HG03108 (cell line): Measurements from ENCODE around the gene CALCOCO1.
"Not testable (repeated sequence)": the region's sequence is repeated elsewhere in the genome, so short reads cannot be mapped to it uniquely, and the experiment has no call there.

ENCODE experiments used
- ATAC-seq: cut with Tn5 transposase; IDR thresholded peaks from one replicate; pipeline ENCODE4 v1.9.1; 2021; ENCODE audit warnings: moderate library complexity; ENCODE audit not compliant: unreplicated experiment

CALCOCO1 gene

DNA sequence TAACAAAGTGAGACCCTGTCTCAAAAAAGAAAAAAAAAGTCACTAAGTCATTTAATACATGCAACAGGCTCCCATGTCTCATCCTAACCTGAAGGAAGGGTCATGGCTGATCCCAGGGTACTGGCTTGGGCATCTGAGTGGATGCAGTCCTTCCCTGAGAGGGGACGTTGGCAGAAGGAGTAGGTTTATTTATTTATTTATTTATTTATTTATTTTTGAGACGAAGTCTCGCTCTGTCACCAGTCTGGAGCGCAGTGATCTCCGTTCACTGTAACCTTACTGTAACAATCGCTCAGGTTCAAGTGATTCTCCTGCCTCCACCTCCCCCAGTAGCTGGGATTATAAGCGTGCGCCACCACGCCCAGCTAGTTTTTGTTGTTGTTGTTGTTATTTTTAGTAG, 7.2 kb upstream of the CALCOCO1 start:
- ATAC-seq, result no peak

DNA sequence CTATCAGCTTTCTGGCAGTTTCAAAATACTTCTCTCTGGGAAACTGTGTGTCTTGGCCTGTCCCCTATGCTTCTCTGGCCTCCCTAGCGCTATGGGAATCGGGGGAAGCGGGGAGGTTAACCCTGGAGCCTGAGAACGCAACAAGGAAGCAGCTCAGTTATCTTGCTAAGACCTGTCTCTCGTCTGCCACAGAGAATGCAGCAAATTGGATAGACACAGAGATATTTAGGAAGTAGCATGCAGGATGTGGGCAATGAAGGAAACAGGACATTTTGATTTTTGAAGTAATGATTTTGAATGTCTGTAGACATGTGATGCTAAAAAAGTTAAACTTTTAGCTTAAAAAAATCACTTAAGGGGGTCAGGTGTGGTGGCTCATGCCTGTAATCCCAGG, 6.6 kb upstream of the CALCOCO1 start:
- ATAC-seq, result no peak

DNA sequence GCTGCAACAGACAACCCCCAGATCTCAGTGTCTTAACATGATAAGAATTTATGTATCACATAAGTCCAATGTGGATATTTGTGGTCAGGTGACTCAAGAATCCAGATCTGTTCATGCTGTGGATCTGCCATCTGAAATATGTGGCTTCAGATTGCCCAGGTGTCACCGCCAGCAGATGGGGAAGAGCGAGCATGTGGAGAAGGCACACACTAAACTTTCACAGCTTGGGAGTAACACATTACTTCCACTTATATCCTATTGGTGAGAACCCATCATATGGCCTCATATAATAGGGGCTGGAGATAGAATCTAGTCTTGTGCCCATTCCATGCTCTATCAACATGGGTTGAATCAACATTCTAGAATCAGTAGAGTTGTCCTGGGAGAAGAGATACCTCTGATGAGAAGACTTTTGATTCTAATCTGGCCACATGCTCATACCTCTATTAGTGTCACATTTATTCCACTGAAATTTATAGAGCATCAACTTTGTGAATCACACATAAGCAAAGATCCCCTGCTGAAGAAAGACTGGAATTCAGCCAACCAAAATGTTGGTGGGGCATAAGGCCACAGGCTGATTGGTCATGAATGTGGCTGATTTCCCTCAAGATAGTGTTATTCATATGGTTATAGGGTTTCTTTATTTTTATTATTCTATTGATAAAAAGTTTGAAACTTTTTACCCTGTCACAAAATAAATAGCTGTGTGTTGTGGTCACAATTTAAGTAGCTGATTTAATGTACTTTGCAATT, 6.0 kb upstream of the CALCOCO1 start:
- ATAC-seq, result no peak

DNA sequence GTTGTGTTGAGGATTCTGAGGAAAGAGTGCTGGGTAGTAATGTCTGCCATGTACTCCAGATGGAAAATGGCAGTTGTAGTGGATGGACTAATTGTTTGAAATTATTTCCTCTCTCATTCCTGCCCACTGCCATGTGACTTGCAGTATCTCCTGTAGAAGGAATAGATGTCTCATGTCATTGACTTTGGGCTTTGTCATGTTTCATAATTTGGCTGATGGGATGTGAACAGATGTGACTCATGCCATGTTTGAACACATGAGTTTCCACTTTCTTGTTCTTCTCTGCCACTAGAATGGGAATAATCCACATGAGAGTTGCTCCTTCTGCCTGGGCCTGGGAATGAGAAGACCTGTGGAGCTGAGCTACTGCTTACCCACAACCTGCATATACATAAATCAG, 2.4 kb upstream of the CALCOCO1 start:
- no peak for ATAC-seq

DNA sequence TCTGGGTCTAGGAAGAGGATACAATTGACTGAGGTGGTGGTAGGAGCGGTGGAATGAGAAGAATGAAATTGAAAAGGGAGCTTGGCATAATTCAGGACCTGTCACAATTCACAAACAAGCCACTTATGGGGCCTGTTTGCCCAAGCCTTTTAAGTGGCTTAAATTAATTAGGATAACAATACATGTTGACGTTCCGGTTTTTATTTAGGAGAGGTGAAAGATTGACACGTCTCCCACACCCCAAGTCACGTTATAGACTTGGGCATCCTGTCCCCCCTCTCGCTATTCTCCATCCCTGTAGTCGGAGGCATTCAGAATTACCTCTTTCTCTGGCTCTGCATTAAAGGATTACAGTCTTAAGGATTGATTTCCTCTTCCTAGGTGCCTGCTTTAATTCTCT, 954 bp upstream of the CALCOCO1 start:
- ATAC-seq, result no peak

DNA sequence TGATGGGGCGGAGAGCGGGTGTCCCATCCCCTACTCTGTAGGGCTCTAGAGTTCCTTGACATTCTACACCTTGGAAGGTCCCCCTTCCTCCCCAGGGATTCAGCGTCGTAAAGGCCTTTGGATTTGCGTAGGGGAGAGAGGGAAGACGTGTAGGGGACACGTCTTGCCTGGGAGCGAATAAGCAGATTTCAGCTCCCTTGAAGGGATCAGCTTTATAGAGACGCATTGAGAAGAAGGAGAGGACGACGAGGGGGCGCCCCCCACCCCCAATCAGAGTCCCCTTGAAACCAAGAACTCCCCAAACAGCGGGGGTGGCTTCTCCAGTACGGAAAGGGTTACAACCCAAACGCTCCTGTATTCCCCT, 324 bp downstream of the CALCOCO1 start:
- no peak for ATAC-seq

DNA sequence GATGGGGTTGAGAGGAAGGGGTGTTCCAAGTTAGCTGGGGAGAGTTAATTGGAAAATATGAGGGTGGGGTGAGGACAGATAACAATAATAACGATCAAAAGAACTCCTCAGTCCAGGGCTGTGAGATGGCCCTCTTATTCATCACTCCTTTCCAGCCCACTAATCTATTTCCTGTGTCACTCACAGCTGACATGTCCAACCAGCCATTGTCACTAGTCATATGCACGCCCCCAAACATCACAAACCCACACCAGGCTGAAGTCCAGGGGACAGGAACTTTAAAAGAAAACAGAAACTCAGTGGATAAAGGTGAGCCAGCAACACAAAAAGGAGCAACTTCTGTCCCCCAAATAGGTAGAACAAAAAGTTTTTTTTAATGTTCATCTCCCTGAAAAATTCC, 911 bp downstream of the CALCOCO1 start:
- no peak for ATAC-seq

DNA sequence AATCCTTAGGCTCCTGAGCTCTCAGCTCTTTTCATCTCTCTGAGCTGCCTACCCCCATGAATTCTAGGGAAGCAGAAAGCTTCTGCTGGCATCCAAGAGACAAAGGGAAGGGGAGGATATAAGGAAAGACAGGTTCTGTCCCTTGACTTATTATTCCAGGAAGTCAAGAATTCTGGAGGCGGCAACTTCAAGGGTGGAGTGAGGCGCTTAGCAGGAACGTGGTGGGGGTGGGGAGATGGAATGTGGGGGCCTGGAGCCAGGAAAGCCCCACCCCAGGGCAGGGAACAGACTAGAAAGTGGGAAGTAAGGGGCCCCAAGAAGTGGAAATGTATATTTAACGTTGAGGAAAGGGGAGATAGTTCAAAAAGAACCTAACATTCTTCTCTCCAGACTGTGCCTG, 1.4 kb downstream of the CALCOCO1 start:
- ATAC-seq, result no peak

DNA sequence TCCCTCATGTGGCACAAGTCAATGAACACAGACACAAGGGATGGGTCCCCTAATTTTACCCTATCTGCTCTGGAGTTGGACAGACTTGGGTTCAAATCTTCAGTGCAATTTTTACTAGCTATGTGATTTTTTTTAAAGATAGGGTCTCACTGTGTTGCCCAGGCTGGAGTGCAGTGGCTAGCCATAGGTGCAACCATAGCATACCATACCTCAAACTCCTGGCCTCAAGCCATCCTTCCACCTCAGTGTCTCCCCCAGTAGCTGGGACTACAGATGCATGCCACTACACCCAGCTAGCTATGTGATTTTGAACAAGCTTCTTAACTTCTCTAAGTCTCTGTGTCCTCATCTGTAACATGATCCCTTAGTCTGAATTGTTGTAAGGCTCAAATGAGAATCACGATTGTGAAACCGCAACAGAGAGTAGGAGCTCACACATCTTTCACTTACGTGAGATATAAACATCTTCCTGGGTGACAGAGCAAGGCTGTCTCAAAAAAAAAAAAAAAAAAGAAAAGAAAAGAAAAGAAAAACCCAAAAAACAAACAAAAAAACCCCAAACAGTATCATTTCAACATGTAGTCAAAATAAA, 4.7 kb downstream of the CALCOCO1 start:
- no peak for ATAC-seq

DNA sequence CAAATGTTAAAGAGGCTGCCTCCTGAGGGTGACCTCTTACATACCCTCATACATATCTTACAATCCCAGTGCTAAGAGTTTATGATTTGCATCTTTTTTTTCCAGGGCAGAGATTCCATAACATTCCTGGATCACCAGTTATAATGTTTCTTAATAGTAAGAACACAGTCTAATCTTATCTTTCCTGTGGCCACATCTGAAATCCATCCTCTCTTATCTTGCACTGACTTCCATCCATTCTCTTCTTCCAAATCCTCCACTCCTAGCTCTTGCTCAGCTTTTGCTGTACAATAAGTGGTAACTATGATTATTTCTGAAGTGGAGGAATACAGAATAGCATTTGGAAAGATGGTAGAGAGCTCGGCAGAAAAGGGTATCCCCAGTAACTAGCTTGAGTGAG, 6.3 kb downstream of the CALCOCO1 start:
- no peak for ATAC-seq

DNA sequence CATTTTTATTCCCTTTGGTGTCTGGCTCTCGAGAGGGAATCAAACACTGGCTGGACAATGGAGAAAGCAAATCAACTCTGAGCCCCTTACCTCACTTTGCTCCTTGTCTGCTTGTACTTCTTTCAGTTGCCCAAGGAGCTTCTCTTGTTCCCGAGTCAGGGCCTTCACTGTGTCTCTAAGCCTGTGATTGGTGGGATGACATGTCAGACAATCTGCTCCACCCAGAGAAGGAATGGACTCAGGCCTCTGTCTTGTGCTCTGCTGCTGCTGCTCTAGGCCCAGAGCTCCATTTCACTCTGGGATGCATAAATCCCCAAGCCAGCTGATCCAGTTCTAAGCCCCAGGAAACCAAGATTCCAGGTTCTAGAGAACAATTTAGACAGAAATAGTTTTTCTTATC, 7.6 kb downstream of the CALCOCO1 start:
- no peak for ATAC-seq

DNA sequence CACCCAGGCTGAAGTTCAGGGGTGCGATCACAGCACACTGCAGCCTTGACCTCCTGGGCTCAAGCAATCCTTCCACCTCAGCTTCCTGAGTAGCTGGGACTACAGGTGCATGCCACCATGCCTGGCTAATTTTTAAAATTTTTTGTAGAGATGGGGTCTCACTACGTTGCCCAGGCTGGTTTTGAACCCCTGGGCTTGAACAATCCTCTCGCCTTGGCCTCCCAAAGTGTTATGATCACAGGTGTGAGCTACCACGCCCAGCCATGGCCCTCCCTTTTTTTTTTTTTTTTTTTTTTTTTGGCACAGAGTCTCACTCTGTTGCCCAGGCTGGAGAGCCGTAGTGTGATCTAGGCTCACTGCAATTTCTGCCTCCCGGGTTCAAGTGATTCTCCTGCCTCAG, 8.7 kb downstream of the CALCOCO1 start:
- ATAC-seq, result not testable (repeated sequence)

DNA sequence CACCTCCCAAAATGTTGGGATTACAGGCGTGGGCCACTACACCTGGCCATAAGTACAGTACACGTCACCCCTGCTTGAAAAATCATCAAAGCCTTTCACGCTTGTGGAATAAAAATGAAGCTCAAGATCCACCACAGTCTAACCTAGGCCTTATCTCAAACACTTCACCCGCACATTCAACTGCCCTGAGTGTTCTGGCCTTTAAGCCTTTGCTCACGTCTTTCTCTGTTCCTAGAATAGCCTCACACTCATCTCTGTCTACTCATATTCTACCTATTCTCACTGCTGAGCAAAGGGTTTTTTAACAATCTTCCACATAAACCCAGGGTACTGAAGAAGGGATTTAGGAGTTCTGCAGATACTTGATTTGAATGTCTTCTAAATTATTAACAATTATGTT, 9.9 kb downstream of the CALCOCO1 start:
- no peak for ATAC-seq

DNA sequence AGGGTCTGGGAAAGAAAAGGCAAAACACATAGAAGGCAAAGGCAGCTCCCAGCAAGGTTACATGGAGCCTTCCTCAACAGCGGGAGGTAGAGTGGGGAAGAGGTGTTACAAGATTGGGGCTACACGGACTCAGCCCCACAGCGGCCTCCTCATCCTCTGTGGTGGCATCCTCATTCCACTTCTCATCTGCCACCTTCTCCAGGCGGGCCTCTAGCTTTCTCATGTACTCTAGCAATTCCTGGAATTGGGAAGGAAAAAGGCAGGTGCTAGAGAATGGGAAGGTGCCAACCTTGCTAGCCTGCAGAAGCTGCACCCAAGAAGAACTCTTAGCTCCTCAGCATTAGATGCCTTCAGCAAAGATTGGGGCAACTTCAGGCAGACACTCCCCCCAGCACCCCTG, 13.2 kb downstream of the CALCOCO1 start:
- ATAC-seq, result no peak

DNA sequence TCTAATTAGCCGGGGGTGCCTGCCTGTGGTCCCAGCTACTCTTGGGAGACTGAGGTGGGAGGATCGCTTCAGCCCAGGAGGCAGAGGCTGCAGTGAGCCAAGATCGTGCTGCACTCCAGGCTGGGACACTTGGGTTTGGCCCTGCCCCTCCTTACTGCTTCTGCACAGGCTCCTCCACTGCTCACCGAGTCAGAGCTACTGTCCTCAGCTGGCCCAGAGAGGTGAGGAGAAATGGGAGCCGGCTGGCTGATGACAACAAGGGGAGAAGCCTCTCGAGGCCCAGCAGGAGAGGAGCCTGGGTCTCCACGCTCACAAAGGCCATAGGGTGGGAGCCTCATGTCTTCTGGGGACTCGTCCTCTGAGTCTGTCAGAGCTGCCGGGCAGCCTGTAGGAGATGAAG, 13.7 kb downstream of the CALCOCO1 start:
- no peak for ATAC-seq

DNA sequence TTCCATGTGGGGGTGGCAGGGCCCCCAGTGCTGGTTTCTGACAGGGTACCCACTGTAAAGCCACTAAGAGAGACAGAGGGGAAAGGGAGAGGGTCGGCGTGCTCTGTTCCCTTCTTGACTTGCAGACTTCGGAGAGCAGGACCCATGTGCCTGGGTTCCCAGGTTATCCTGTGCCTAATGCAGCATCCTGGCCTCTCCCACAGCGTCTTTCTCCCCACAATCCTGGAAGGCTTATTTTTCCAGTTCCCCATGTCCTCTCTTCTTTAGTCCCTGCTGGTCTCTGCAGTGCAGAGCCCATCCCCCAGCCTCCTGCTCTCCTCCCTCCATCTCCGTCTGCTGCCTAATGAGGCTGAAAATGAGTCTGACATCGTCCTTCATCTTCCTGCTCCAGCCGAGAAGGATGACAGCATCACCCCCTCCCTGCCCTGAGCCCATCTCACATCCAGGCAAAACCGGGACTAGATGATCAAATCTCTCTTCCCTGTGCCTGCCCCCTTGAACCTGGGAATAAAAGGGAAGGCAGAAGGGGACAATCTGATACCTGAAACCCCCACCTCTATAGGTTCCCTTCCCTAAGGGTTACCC, 15.1 kb downstream of the CALCOCO1 start:
- no peak for ATAC-seq

DNA sequence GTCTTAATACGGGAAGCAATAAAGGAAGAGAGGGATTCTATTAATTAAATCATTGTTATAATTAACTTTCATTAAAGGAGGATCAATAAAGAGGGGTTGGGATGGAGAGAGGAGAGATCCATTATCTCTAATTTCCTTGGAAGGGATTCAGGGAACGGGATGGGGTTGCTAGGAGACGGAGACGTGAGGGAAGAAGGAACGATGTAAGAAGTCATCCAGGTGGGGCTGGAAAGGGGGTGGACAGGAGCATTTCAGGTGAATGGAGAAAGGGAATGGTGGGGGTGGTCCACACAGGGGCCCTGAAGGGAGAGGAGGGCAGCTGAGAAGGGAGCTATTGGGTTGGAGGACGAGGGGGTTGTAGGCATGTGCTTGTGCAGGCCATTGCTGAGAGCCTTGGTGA, 17.2 kb downstream of the CALCOCO1 start:
- no peak for ATAC-seq

DNA sequence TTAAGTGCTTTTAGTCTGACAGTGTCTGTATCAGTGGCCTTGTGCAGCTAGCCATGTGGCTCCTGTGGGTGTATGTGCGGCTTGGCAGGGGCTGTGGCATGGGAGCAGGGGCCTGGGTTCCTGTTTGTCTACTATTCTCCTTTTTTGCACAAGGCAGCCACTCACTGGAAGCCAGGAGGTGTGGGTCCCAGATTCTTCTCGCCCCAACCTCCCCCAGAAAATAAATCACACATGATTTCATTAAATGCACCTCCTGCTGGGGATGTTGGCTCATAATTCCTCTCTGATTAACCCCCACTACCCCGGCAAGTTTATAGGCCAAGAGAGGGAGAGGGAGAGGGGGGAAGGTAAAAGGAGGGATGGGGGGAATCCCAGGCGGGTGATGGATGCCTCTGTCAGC, 17.6 kb downstream of the CALCOCO1 start:
- ATAC-seq, result no peak

DNA sequence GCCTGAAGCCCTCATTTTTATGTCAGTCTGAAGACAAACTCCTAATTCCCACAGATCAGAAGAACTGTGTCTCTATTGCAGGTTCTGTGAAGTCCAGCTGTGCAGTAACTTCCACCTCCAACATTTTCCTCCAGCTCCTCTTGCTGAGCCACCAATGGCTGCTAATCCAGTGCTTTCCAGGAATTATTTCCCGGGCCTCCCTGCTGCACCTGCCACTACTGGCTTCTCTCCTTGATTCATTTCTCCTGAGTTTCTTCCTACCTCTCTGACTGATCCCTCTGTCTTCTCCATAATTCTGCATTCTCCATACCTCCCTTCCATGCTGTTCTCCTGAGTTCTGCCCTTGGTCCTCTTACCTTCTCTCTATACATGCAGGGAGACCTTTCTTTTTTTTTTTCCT, 21.2 kb downstream of the CALCOCO1 start:
- ATAC-seq, result no peak

DNA sequence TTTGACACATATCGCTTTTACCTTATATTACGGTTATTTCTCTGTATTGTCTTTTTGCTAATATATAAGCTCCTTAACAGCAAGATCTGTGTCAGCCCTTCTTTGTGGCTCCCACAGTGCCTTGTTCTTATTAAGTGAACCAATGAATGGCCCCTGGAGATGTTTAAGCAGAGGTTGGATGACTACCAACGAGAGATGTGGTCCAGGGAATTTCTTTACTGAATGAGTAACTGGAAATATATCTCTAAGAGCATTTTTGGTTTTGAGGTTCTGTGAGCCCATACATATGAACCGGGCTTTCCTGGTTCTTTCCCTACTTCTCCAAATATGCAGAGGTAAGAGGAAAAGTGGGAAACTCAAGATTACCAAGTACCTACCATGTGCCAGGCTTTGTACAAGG, 23.5 kb downstream of the CALCOCO1 start:
- ATAC-seq, result no peak

DNA sequence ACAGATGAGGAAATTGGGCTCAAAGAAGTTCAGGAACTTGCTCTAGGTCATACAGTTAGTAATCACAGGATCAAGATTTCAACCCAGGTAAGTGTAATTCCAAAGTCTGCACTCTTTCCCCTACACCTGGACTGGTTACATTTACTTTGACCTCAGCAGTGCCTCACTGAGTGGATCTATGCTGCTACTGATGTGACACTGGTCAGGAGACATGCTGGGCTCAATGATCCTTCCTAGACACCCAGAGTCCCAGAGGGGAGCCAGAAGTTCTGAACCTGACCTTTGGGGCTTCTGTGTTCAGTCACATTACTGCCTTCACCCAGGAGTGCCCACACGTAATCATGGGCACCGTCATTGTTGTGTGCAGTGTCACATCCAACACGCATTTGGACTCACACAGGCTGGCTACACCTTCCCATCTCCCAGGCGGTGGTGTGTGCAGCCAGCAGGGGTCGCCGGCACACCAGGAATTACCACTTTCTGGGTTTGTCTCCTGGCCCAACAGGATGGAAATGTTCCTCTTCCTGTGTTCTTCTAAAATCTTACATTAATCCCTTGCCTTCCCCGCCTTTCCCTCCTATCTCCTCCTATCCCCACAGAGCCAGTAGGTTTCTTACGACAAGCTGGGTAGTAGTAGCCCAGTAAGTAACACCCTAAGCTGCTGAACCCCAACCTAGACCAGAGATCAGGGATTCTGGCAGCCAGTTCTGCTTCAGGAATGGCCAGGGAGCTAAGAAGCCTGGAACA, 25.6 kb downstream of the CALCOCO1 start:
- peak; percentile 70 for ATAC-seq

DNA sequence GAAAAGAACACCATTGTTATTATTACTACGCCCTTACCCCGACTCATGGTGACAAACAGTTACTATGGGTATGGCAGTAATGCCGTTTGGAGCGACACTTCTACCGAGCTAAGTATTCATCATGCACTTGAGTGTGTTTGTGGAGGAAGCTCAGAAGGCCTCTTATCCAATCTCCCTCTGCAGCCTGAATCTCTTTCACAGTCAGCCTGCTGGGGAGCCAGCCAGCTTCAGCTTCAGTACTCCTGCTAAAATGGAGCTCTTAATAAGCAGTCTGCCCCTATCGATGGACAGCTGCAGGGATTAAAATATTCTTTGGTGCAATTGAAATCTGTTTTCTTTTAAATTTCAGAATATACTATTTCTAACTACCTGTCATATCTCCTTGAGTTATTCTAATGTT, 26.7 kb downstream of the CALCOCO1 start:
- no peak for ATAC-seq
